Measurements from ENCODE around the gene TTLL9. TPM values are rescaled to one million over a fixed set of nuclear protein-coding genes. Genes with fewer than 3 reads are reported as not detected.

Gene TTLL9
- polyA plus RNA-seq, 3 donors, result 0.21 TPM; not detected in 2

DNA sequence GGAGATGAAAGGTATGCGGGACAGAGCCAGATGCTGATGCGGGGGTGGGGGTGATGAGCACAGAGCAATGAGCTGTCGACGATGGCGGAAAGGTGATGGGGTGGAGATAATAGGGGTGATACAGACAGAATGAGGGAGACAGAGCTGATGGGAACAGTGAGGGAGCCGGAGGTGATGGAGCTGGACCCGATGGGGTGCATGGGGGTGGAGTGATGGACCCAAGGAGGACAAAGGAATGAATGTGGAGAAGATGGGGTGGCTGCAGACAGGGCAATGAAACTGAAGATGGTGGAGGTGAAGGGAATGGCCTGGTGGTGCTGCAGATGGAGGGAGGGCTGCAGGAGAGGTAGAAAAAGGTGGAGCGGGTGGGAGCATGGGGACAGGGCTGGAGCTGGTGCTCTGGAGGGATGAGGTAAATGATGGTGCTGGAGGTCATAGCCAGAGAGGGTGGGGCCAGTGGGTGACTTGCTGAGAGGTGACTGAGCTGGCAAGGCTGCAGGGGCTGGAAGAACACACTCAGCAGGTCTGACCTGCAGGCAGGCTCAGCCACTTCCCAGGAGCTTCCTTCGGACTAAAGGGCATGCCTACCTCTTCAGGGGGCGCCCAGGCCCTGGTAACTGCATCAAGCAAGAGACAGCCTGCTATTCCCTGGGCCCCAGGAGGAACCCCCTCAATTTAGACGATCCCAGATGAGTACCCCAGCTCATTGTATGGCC is 19.0 kb upstream of the TTLL9 start:
- TF ChIP-seq, protein P1, sequence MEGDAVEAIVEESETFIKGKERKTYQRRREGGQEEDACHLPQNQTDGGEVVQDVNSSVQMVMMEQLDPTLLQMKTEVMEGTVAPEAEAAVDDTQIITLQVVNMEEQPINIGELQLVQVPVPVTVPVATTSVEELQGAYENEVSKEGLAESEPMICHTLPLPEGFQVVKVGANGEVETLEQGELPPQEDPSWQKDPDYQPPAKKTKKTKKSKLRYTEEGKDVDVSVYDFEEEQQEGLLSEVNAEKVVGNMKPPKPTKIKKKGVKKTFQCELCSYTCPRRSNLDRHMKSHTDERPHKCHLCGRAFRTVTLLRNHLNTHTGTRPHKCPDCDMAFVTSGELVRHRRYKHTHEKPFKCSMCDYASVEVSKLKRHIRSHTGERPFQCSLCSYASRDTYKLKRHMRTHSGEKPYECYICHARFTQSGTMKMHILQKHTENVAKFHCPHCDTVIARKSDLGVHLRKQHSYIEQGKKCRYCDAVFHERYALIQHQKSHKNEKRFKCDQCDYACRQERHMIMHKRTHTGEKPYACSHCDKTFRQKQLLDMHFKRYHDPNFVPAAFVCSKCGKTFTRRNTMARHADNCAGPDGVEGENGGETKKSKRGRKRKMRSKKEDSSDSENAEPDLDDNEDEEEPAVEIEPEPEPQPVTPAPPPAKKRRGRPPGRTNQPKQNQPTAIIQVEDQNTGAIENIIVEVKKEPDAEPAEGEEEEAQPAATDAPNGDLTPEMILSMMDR (IDR thresholded peaks at IDR 0.05), result no peak
- no peak overlapping the region for H3K27ac Mint-ChIP-seq
- no peaks in the 10 kb centered on the region for H3K79me2 ChIP-seq (ENCODE audit: insufficient read depth, low read length)
- intact Hi-C loops (cut with micrococcal nuclease), result loop anchor here (5.0 to 10.0 kb wide), 2 partner anchors 101 to 243 kb away; partner anchors contain the start of gene PDRG1 (in 2 of the 2)
- no peak overlapping the region for H2AFZ ChIP-seq (ENCODE audit: insufficient read depth, low read depth, low read length, poor library complexity, severe bottlenecking)
- no peak overlapping the region for H3K4me2 ChIP-seq (replicated peaks; ENCODE audit: extremely low read depth, low read length, poor library complexity, severe bottlenecking)
- no peak overlapping the region for H3K27ac ChIP-seq (ENCODE audit: low read depth in 1 of 2, low read length in 2 of 2)
- H3K27me3 ChIP-seq (ENCODE audit: control insufficient read depth in 2 of 2, insufficient read depth in 2 of 2, low read length in 2 of 2), result peaks cover 0 to 18% of the 10 kb centered on the region in 2 donors
- H3K4me3 ChIP-seq (replicated peaks in 1 of 3; ENCODE audit: low read depth in 2 of 3, low read length in 3 of 3), result no peak overlapping the region
- peaks cover 19 to 28% (median 23%) of the 10 kb centered on the region in 3 donors for H3K27me3 Mint-ChIP-seq (ENCODE audit: low read depth in 3 of 3)
- no peaks in the 10 kb centered on the region for H3K9me3 ChIP-seq (replicated peaks in 1 of 2; ENCODE audit: control insufficient read depth in 1 of 2, insufficient read depth in 1 of 2, low read length in 2 of 2)
- no peak for DNase-seq
- 86% methylated on average over 10 of the region's 11 CpGs for WGBS (ENCODE audit: insufficient coverage)
- H3K4me3 Mint-ChIP-seq, result no peak overlapping the region
- H3K36me3 Mint-ChIP-seq, result no peaks in the 10 kb centered on the region
- H3K9me3 Mint-ChIP-seq, result peaks cover 0 to 2% (median 0%) of the 10 kb centered on the region in 7 donors
- H3K4me1 ChIP-seq (ENCODE audit: control insufficient read depth in 1 of 2, insufficient read depth in 2 of 2, low read length in 2 of 2), result peaks cover 0 to 1% of the 10 kb centered on the region in 2 donors
- H3K9ac ChIP-seq (ENCODE audit: insufficient read depth, low read length, poor library complexity, severe bottlenecking), result no peak overlapping the region
- H3K36me3 ChIP-seq (replicated peaks in 1 of 2; ENCODE audit: control insufficient read depth in 1 of 2, insufficient read depth in 2 of 2, low read length in 2 of 2), result no peaks in the 10 kb centered on the region
- no peaks in the 10 kb centered on the region for H4K20me1 ChIP-seq (ENCODE audit: insufficient read depth, low read length)
- H3K4me1 Mint-ChIP-seq, result no peaks in the 10 kb centered on the region

DNA sequence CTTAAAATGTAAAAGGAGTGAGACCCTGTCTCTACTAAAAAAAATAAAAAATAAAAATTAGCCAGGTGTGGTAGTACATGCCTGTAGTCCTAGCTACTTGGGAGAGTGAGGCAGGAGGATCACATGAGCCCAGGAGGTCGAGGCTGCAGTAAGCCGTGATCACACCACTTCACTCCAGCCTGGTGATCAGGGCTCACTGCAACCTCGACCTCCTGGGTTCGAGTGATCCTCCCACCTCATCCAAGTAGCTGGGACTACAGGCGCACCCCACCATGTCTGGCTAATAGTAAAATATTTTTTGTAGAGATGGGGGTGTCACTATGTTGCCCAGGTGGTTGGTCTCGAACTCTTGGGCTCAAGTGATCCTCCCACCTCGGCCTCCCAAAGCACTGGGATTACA is 17.0 kb upstream of the TTLL9 start:
- Histone ChIP-seq H3K4me3 (replicated peaks in 1 of 3; ENCODE audit: low read depth in 2 of 3, low read length in 3 of 3) (no peak overlapping the region), H3K4me2 (replicated peaks; ENCODE audit: extremely low read depth, low read length, poor library complexity, severe bottlenecking) (no peak overlapping the region), H2AFZ (ENCODE audit: insufficient read depth, low read depth, low read length, poor library complexity, severe bottlenecking) (no peak overlapping the region), H3K4me1 (ENCODE audit: control insufficient read depth in 1 of 2, insufficient read depth in 2 of 2, low read length in 2 of 2) (peaks cover 5 to 7% of the 10 kb centered on the region in 2 donors), H3K36me3 (replicated peaks in 1 of 2; ENCODE audit: control insufficient read depth in 1 of 2, insufficient read depth in 2 of 2, low read length in 2 of 2) (no peaks in the 10 kb centered on the region), H4K20me1 (ENCODE audit: insufficient read depth, low read length) (no peaks in the 10 kb centered on the region), H3K79me2 (ENCODE audit: insufficient read depth, low read length) (no peaks in the 10 kb centered on the region), H3K27me3 (ENCODE audit: control insufficient read depth in 2 of 2, insufficient read depth in 2 of 2, low read length in 2 of 2) (peaks cover 0 to 14% of the 10 kb centered on the region in 2 donors), H3K9ac (ENCODE audit: insufficient read depth, low read length, poor library complexity, severe bottlenecking) (no peak overlapping the region), H3K9me3 (replicated peaks in 1 of 2; ENCODE audit: control insufficient read depth in 1 of 2, insufficient read depth in 1 of 2, low read length in 2 of 2) (no peaks in the 10 kb centered on the region), H3K27ac (ENCODE audit: low read depth in 1 of 2, low read length in 2 of 2) (no peak overlapping the region)
- TF ChIP-seq, protein P1 (IDR thresholded peaks at IDR 0.05), result no peak
- peaks cover 2% of the 10 kb centered on the region for H3K4me1 Mint-ChIP-seq
- peaks cover 20 to 28% (median 23%) of the 10 kb centered on the region in 3 donors for H3K27me3 Mint-ChIP-seq (ENCODE audit: low read depth in 3 of 3)
- no peak overlapping the region for H3K4me3 Mint-ChIP-seq
- no peak for DNase-seq
- 97% methylated on average over 4 of the region's 7 CpGs for whole genome bisulfite sequencing (ENCODE audit: insufficient coverage)
- peaks cover 0 to under 1% (median 0%) of the 10 kb centered on the region in 7 donors for H3K9me3 Mint-ChIP-seq
- intact Hi-C loops (cut with micrococcal nuclease), result loop anchor here (5.0 to 10.0 kb wide), 2 partner anchors 99 to 241 kb away; partner anchors contain the start of gene PDRG1 (in 2 of the 2)
- no peaks in the 10 kb centered on the region for H3K36me3 Mint-ChIP-seq
- no peak overlapping the region for H3K27ac Mint-ChIP-seq

All from CD14-positive monocyte (primary cell).